Hair follicle dermal papilla cell (primary cell): ENCODE results near the gene CNKSR3. TPM values are rescaled to one million over a fixed set of nuclear protein-coding genes. Genes with fewer than 3 reads are reported as not detected.

Experiments
- small RNA-seq: library from RNA; depleted of rRNA; stranded (forward); fragments of <200 nt; gene quantifications from one replicate; pipeline ENCODE3, GENCODE V24; 2012
- total RNA-seq: library from RNA; depleted of rRNA; stranded (reverse); fragments of >200 nt; gene quantifications from 2 replicates; pipeline ENCODE4 v1.2.3, GENCODE V29; 2012

Gene CNKSR3
- 7.7 and 7.8 TPM in 2 replicates for total RNA-seq

DNA sequence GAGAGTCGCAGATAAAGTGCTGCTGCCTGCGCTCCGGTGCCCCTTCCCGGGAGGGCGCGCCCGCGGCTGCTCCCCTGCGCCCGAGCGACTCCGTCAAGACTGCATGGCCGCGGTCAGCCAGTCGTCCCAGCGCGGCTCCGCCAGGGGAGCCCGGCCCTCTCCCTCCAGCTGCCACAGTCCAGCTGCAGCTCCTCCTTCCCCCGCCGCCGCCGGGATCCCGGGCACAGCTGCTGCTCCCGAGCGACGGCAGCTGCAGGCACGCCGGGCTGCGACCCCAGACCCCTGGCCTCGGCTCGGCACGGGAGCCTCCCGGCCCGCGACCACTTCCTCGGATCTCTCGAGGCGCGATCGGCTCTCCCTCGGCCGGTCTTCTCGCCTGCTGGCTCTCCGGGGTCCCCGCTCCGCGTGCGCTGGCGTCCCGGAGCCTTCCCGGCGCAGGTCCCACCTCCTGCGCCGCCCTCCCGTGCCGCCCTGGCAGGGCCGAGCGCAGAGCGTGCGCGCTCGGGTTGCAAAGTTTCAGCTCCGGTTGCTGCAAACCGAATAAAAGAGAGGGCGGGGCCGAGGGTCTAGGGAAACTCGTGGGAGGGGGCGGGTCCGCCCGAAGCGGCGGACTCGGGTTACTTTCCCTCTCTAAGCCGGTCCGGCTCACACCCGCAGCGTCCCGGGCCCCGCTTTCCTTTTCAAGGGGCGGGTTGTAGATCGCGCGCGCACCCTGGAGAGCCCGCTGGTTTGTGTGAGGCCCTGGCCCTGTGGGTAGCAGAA is at the start of gene CNKSR3:
Gene CNKSR3, minus strand, starts transcription at position 542 of the 762 bp plus-strand sequence. CDS start 571 bp downstream, outside the sequence.

GRCh38 chr6:154356690-154357089 is 153.8 kb downstream of the CNKSR3 start, which contains the start of gene IPCEF1:
Gene IPCEF1 (minus strand): TSS chr6:154356803. CDS start chr6:154265947, 90,856 bp downstream.

Small RNAs within 50 kb of the gene (small RNA-seq; reads per million reads assigned to genes)
- gene AL357075.2, result not detected

Other genes starting within 250 kb of the CNKSR3 start
- gene IPCEF1, start 153.9 kb downstream of the CNKSR3 start, total RNA-seq, result 0.24 and 0.65 TPM in 2 replicates
- gene SCAF8, start 222.7 kb upstream of the CNKSR3 start, total RNA-seq, result 51.4 and 58.3 TPM in 2 replicates